SK-N-SH (cell line): ENCODE measurements around the gene TAS2R3. TPM values are rescaled to one million over a fixed set of nuclear protein-coding genes. Genes with fewer than 3 reads are reported as not detected.

Experiments
- CTCF ChIA-PET: fragments of 300-600, 350-600 bp; formaldehyde crosslinking; extraction: SDS; loops from one replicate; lab custom pipeline; 2021; lab: Yijun Ruan, JAX
- POLR2A ChIA-PET: fragments of 350-600 bp; sonication (Branson Sonifier 250); formaldehyde crosslinking; extraction: SDS; loops from one replicate; lab custom pipeline; 2020; ENCODE audit warnings: antibody characterized with exemption, inconsistent platforms; lab: Yijun Ruan, JAX
- DNase-seq: peaks from one replicate; pipeline ENCODE4 v3.0.0; 2012
- H2AFZ ChIP-seq: fragments of 200-600 bp; sonication (generic); 2 replicates; pipeline ENCODE4 v1.8.1; 2016; ENCODE audit warnings: antibody characterized with exemption, mild to moderate bottlenecking, low read depth
- H3F3A ChIP-seq: fragments of 200-600 bp; sonication (generic); replicated peaks from 2 replicates; pipeline ENCODE3; 2016; ENCODE audit warnings: antibody characterized with exemption, mild to moderate bottlenecking; ENCODE audit not compliant: insufficient read depth
- H3K27ac ChIP-seq, 2 experiments: fragments of 200-500 bp in 1 of 2; fragments of 200-600 bp in 1 of 2; sonication (Bioruptor generic) in 1 of 2; sonication (generic), shearing (Covaris generic) in 1 of 2; 2 replicates each; pipeline versions ENCODE4 v1.5.1 to v1.6.1; 2014 to 2016; ENCODE audit warnings: low read depth in 2 of 2, inconsistent platforms in 1 of 2, low read length in 1 of 2, mild to moderate bottlenecking in 1 of 2, mixed read lengths in 1 of 2
- H3K27me3 ChIP-seq: fragments of 200-600 bp; sonication (generic), shearing (Covaris generic); 2 replicates; pipeline ENCODE4 v1.6.1; 2016; ENCODE audit warnings: mixed run types; ENCODE audit not compliant: insufficient read depth
- H3K36me3 ChIP-seq, 2 experiments: fragments of 200-500 bp in 1 of 2; fragments of 200-600 bp in 1 of 2; sonication (Bioruptor generic) in 1 of 2; sonication (generic) in 1 of 2; replicated peaks in 1 of 2; 2 replicates each; pipeline versions ENCODE3 to v1.5.1; 2014 to 2016; ENCODE audit warnings: low read length in 1 of 2, mild to moderate bottlenecking in 1 of 2; ENCODE audit not compliant: insufficient read depth in 2 of 2, control insufficient read depth in 1 of 2
- H3K4me1 ChIP-seq, 2 experiments: fragments of 200-500 bp in 1 of 2; fragments of 200-600 bp in 1 of 2; sonication (Bioruptor generic) in 1 of 2; sonication (generic), shearing (Covaris generic) in 1 of 2; 2 replicates each; pipeline versions ENCODE4 v1.5.1 to v1.6.1; 2014 to 2016; ENCODE audit warnings: low read depth in 1 of 2, low read length in 1 of 2, mixed run types in 1 of 2; ENCODE audit not compliant: insufficient read depth in 2 of 2, control insufficient read depth in 1 of 2
- H3K4me2 ChIP-seq: fragments of 200-600 bp; sonication (generic), shearing (Covaris generic); 2 replicates; pipeline ENCODE4 v1.6.1; 2017; ENCODE audit warnings: mixed run types
- H3K4me3 ChIP-seq, 2 experiments: fragments of 200-500 bp in 1 of 2; fragments of 200-600 bp in 1 of 2; sonication (Bioruptor generic) in 1 of 2; sonication (generic), shearing (Covaris generic) in 1 of 2; 2 replicates each; pipeline versions ENCODE4 v1.5.1 to v1.8.1; 2014 to 2016; ENCODE audit warnings: low read depth in 2 of 2, inconsistent platforms in 1 of 2, low read length in 1 of 2, mild to moderate bottlenecking in 1 of 2, mixed read lengths in 1 of 2, moderate library complexity in 1 of 2
- H3K79me2 ChIP-seq: fragments of 200-600 bp; sonication (generic); 2 replicates; pipeline ENCODE4 v1.8.1; 2017; ENCODE audit warnings: mild to moderate bottlenecking; ENCODE audit not compliant: insufficient read depth
- H3K9ac ChIP-seq: fragments of 200-600 bp; sonication (generic); 2 replicates; pipeline ENCODE4 v1.6.1; 2017; ENCODE audit warnings: mixed run types
- H3K9me2 ChIP-seq: fragments of 200-600 bp; sonication (generic); 2 replicates; pipeline ENCODE4 v1.6.1; 2017; ENCODE audit warnings: mixed run types
- H3K9me3 ChIP-seq: fragments of 200-600 bp; sonication (generic); 2 replicates; pipeline ENCODE4 v1.6.1; 2017; ENCODE audit warnings: mixed run types, mild to moderate bottlenecking, moderate library complexity
- H4K20me1 ChIP-seq: fragments of 200-600 bp; sonication (generic); 2 replicates; pipeline ENCODE4 v1.6.1; 2017; ENCODE audit warnings: mild to moderate bottlenecking, mixed run types; ENCODE audit not compliant: insufficient read depth
- ELF1 ChIP-seq: IDR thresholded peaks from 2 replicates; pipeline ENCODE4 v1.4.0; 2012
- GATA2 ChIP-seq: sonication (generic); formaldehyde crosslinking; IDR thresholded peaks from 2 replicates; pipeline ENCODE4 v1.5.0; 2020; ENCODE audit warnings: mild to moderate bottlenecking, missing genetic modification reagents
- IRF3 ChIP-seq: fragments of 150-350 bp; IDR thresholded peaks from 2 replicates; pipeline ENCODE4 v1.6.1; 2016; ENCODE audit warnings: mild to moderate bottlenecking, low read depth, low read length
- MEF2A ChIP-seq: IDR thresholded peaks from 2 replicates; pipeline ENCODE4 v1.4.0; 2012; ENCODE audit warnings: low read depth, borderline replicate concordance
- MXI1 ChIP-seq: IDR thresholded peaks from 2 replicates; pipeline ENCODE4 v1.6.1; 2012; ENCODE audit warnings: mild to moderate bottlenecking, low read depth, low read length, improper control_type of control experiment
- NFIC ChIP-seq: IDR thresholded peaks from 2 replicates; pipeline ENCODE4 v1.4.0; 2012; ENCODE audit warnings: borderline replicate concordance
- POLR2AphosphoS5 ChIP-seq: IDR thresholded peaks from 2 replicates; pipeline ENCODE4 v1.6.1; 2012; ENCODE audit warnings: low read depth, low read length
- RFX5 ChIP-seq: IDR thresholded peaks from 2 replicates; pipeline ENCODE4 v1.6.1; 2012; ENCODE audit warnings: mild to moderate bottlenecking, improper control_type of control experiment, low read length
- SMC3 ChIP-seq: IDR thresholded peaks from 2 replicates; pipeline ENCODE4 v1.6.1; 2012; ENCODE audit warnings: low read depth, low read length, improper control_type of control experiment
- TAF1 ChIP-seq: IDR thresholded peaks from 2 replicates; pipeline ENCODE4 v1.6.1; 2012; ENCODE audit warnings: low read depth, mild to moderate bottlenecking, low read length, moderate library complexity, borderline replicate concordance
- TEAD4 ChIP-seq: IDR thresholded peaks from 2 replicates; pipeline ENCODE4 v1.4.0; 2012; ENCODE audit warnings: mild to moderate bottlenecking, borderline replicate concordance; ENCODE audit not compliant: insufficient read depth
- YY1 ChIP-seq: IDR thresholded peaks from 2 replicates; pipeline ENCODE4 v1.4.0; 2012; ENCODE audit warnings: low read depth, mild to moderate bottlenecking
- ZBTB33 ChIP-seq: IDR thresholded peaks from 2 replicates; pipeline ENCODE4 v1.4.0; 2012; ENCODE audit warnings: low read depth, borderline replicate concordance
- WGBS: methylation state at CpG from one replicate; pipeline ENCODE4 v1.1.6; 2017; ENCODE audit warnings: low lambda C conversion rate; 5-methylcytosine and 5-hydroxymethylcytosine counted together
- polyA plus RNA-seq, 3 experiments: library from polyadenylated mRNA; depleted of rRNA; stranded (reverse); fragments of >200 nt; gene quantifications; 2 replicates each; pipeline ENCODE4 v1.2.3, GENCODE V29; 2012
- TF ChIP-seq, protein P1 (sequence below): IDR thresholded peaks from 2 replicates; pipeline ENCODE4 v1.4.0; 2012; ENCODE audit warnings: low read depth, borderline replicate concordance

TAS2R3 gene
- polyA plus RNA-seq, 1 of the 3 experiments (the other 2 are of a cell fraction), result not detected

GRCh38 chr7:141739250-141739649 is 24.6 kb upstream of the TAS2R3 start (continued):
- TF ChIP-seq POLR2AphosphoS5 (no peak), RFX5 (no peak), IRF3 (no peak)

DNA sequence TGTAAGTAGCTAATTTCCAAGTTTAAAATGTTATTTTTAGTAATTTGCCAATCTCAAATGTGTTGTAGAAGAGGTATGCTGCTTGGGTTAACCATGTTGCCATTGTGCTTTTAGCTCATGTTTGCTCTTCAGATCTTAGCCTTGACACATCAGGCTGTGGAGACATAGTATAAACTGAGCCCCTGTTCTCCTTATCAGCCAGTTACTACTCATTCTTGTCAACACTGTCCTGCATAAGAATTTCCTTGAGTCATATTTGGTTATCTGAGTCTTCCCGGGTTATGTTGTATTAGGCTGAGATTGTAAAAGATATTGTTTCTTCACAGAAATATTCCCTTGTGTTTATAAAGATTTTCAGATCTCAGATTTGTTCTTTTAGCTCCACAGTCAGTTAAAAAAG is 21.7 kb upstream of the TAS2R3 start:
- DNase-seq, result no peak
- 56% methylated on average over 1 of the region's 1 CpG for WGBS
- H3K9me3 ChIP-seq, result no peaks in the 10 kb centered on the region
- H3K27me3 ChIP-seq, result no peaks in the 10 kb centered on the region
- H2AFZ ChIP-seq, result no peak overlapping the region
- no peak overlapping the region for H3K4me2 ChIP-seq
- ChIA-PET CTCF (interaction anchor here (0.8 kb wide), 1 partner anchor 44 kb away, joined by 3 read pairs; no protein-coding TSS in a partner anchor), POLR2A (no interaction called here)
- no peak overlapping the region for H3K4me3 ChIP-seq
- H3F3A ChIP-seq, result peaks cover 19% of the 10 kb centered on the region
- no peaks in the 10 kb centered on the region for H4K20me1 ChIP-seq
- H3K9me2 ChIP-seq, result no peaks in the 10 kb centered on the region
- peaks cover 6 to 22% of the 10 kb centered on the region in 2 experiments; a peak in 2 of 4 replicates for H3K4me1 ChIP-seq
- H3K36me3 ChIP-seq, result peaks cover 76 to 78% of the 10 kb centered on the region in 2 experiments
- H3K27ac ChIP-seq, result no peak overlapping the region
- H3K9ac ChIP-seq, result no peak overlapping the region
- TF ChIP-seq POLR2AphosphoS5 (no peak), NFIC (no peak), MXI1 (no peak), RFX5 (no peak), ELF1 (no peak), SMC3 (no peak), YY1 (no peak), GATA2 (CRISPR knock-in tag) (no peak), IRF3 (no peak), MEF2A (no peak), ZBTB33 (no peak), TEAD4 (no peak), TAF1 (no peak)
- TF ChIP-seq, protein P1, sequence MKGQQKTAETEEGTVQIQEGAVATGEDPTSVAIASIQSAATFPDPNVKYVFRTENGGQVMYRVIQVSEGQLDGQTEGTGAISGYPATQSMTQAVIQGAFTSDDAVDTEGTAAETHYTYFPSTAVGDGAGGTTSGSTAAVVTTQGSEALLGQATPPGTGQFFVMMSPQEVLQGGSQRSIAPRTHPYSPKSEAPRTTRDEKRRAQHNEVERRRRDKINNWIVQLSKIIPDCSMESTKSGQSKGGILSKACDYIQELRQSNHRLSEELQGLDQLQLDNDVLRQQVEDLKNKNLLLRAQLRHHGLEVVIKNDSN, result no peak
- TF ChIP-seq, all 33 proteins: peak for 0
- H3K79me2 ChIP-seq, result peaks cover 40% of the 10 kb centered on the region
